HK-2 (cell line): Measurements from ENCODE around the gene ASCL2.
A peak's percentile ranks its signal among the peaks of the same experiment; 100 is the strongest.

ENCODE experiments used
- DNase-seq: peaks from one replicate; pipeline ENCODE4 v3.0.0-alpha.2; 2018; ENCODE audit not compliant: unreplicated experiment

ASCL2 gene

GRCh38 chr11:2270322-2271076 lies at the start of gene ASCL2:
ASCL2 (minus strand) TSS chr11:2270588; CDS start chr11:2270332, 256 bp downstream.
- DNase-seq: no peak

- DNase-seq: no peak
These were observed 49.5 kb upstream of the ASCL2 start for GRCh38 chr11:2319791-2320472.

GRCh38 chr11:2318707-2319106 lies 48.3 kb upstream of the ASCL2 start:
- no peak for DNase-seq

GRCh38 chr11:2318123-2318522 lies 47.7 kb upstream of the ASCL2 start:
- DNase-seq: no peak

- no peak for DNase-seq
These were observed 47.1 kb upstream of the ASCL2 start for GRCh38 chr11:2317354-2318050.

GRCh38 chr11:2316963-2317244 lies 46.5 kb upstream of the ASCL2 start:
- DNase-seq: no peak

GRCh38 chr11:2316169-2316962 lies 46.0 kb upstream of the ASCL2 start:
- no peak for DNase-seq

GRCh38 chr11:2315395-2316168 lies 45.2 kb upstream of the ASCL2 start:
- DNase-seq: no peak

GRCh38 chr11:2314525-2315394 lies 44.4 kb upstream of the ASCL2 start:
- no peak for DNase-seq

- no peak for DNase-seq
These were observed 43.7 kb upstream of the ASCL2 start for GRCh38 chr11:2314136-2314524.

GRCh38 chr11:2313051-2313951 lies 42.9 kb upstream of the ASCL2 start:
- no peak for DNase-seq

GRCh38 chr11:2312232-2313042 lies 42.0 kb upstream of the ASCL2 start:
- DNase-seq: peak; percentile 28

GRCh38 chr11:2311353-2312133 lies 41.2 kb upstream of the ASCL2 start:
- no peak for DNase-seq

- no peak for DNase-seq
These were observed 40.5 kb upstream of the ASCL2 start for GRCh38 chr11:2310786-2311352.

- DNase-seq: no peak
These were observed 39.8 kb upstream of the ASCL2 start for GRCh38 chr11:2310073-2310785.

GRCh38 chr11:2309251-2310072 lies 39.1 kb upstream of the ASCL2 start:
- no peak for DNase-seq
